HG03060 (cell line): ENCODE measurements around the gene NAA30.

Experiments
- ATAC-seq: cut with Tn5 transposase; IDR thresholded peaks from one replicate; pipeline ENCODE4 v1.9.1; 2021; ENCODE audit warnings: low read depth, moderate number of reproducible peaks; ENCODE audit not compliant: unreplicated experiment

The NAA30 gene

GRCh38 chr14:57391517-57392195, 1.3 kb downstream of the NAA30 start:
- ATAC-seq = no peak

- no peak for ATAC-seq
Observed at GRCh38 chr14:57392830-57393229, 2.4 kb downstream of the NAA30 start.

GRCh38 chr14:57400556-57401494, 10.4 kb downstream of the NAA30 start:
- ATAC-seq = no peak

GRCh38 chr14:57401501-57401900, 11.1 kb downstream of the NAA30 start:
- ATAC-seq = no peak

- ATAC-seq = no peak
Observed at GRCh38 chr14:57402173-57402852, 11.9 kb downstream of the NAA30 start.

GRCh38 chr14:57403521-57403864, 13.1 kb downstream of the NAA30 start:
- no peak for ATAC-seq

GRCh38 chr14:57405562-57405961, 15.2 kb downstream of the NAA30 start:
- ATAC-seq = no peak

- ATAC-seq = no peak
Observed at GRCh38 chr14:57408037-57408436, 17.7 kb downstream of the NAA30 start.

- no peak for ATAC-seq
Observed at GRCh38 chr14:57408634-57409033, 18.2 kb downstream of the NAA30 start.

- ATAC-seq = no peak
Observed at GRCh38 chr14:57412341-57412740, 22.0 kb downstream of the NAA30 start.

GRCh38 chr14:57413849-57414248, 23.5 kb downstream of the NAA30 start:
- no peak for ATAC-seq

GRCh38 chr14:57417228-57417627, 26.8 kb downstream of the NAA30 start:
- no peak for ATAC-seq

GRCh38 chr14:57418999-57419398, 28.6 kb downstream of the NAA30 start:
- no peak for ATAC-seq

GRCh38 chr14:57420033-57420432, 29.6 kb downstream of the NAA30 start:
- no peak for ATAC-seq

- ATAC-seq = no peak
Observed at GRCh38 chr14:57420986-57421385, 30.6 kb downstream of the NAA30 start.

- no peak for ATAC-seq
Observed at GRCh38 chr14:57435923-57436322, 45.5 kb downstream of the NAA30 start.

- no peak for ATAC-seq
Observed at GRCh38 chr14:57461777-57462320, 71.5 kb downstream of the NAA30 start.

- ATAC-seq = no peak
Observed at GRCh38 chr14:57462551-57462950, 72.2 kb downstream of the NAA30 start.

GRCh38 chr14:57464008-57464730, 73.8 kb downstream of the NAA30 start:
- peak; percentile 53 for ATAC-seq
